Measurements from ENCODE around the gene PCDHGA3. TPM values are rescaled to one million over a fixed set of nuclear protein-coding genes. Genes with fewer than 3 reads are reported as not detected.

PCDHGA3 gene
- total RNA-seq, 1 donor from 2014 or later = not detected

DNA sequence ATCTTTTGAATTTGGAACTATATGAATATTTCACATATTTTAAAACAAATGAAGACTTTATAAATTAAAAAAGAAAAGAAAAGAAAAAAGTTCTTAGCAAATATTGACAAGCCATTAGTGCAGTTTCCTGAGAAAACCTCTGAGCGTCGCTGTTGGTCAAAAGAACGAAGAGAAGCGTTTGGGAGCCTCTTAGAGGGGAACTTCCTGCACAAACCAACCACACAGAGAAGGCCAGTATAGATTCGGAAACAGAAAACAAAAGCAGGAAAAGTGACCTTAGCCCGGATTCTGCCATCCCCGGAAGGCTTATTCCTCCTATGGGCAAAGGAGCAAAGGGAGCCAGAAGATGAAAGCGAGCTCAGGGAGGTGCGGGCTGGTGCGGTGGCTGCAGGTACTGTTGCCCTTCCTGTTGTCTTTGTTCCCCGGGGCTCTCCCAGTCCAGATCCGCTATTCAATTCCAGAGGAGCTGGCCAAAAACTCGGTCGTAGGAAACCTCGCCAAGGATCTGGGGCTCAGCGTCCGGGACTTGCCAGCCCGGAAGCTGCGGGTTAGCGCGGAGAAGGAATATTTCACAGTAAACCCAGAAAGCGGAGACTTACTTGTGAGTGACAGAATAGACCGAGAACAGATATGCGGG lies 16.3 kb downstream of the PCDHGA3 start, which contains the start of gene PCDHGB2:
TSS of gene PCDHGB2 (plus strand) at position 205 of the 637 bp plus-strand sequence. CDS start at position 347, 142 bp downstream.
- Mint-ChIP-seq H3K4me3 (ENCODE audit: unreplicated experiment) (no peak within 1 kb of the TSS), H3K36me3 (ENCODE audit: unreplicated experiment) (no peaks in the 10 kb centered on the region), H3K4me1 (ENCODE audit: unreplicated experiment) (no peaks in the 10 kb centered on the region), H3K27me3 (ENCODE audit: unreplicated experiment) (no peaks in the 10 kb centered on the region), H3K9me3 (ENCODE audit: unreplicated experiment) (peaks cover 45% of the 10 kb centered on the region), H3K27ac (ENCODE audit: unreplicated experiment) (no peak within 1 kb of the TSS)
- DNase-seq (ENCODE audit: extremely low spot score, unreplicated experiment) = no peak
- TF ChIP-seq, protein P1, sequence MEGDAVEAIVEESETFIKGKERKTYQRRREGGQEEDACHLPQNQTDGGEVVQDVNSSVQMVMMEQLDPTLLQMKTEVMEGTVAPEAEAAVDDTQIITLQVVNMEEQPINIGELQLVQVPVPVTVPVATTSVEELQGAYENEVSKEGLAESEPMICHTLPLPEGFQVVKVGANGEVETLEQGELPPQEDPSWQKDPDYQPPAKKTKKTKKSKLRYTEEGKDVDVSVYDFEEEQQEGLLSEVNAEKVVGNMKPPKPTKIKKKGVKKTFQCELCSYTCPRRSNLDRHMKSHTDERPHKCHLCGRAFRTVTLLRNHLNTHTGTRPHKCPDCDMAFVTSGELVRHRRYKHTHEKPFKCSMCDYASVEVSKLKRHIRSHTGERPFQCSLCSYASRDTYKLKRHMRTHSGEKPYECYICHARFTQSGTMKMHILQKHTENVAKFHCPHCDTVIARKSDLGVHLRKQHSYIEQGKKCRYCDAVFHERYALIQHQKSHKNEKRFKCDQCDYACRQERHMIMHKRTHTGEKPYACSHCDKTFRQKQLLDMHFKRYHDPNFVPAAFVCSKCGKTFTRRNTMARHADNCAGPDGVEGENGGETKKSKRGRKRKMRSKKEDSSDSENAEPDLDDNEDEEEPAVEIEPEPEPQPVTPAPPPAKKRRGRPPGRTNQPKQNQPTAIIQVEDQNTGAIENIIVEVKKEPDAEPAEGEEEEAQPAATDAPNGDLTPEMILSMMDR (IDR thresholded peaks at IDR 0.05) = peak; percentile 9

DNA sequence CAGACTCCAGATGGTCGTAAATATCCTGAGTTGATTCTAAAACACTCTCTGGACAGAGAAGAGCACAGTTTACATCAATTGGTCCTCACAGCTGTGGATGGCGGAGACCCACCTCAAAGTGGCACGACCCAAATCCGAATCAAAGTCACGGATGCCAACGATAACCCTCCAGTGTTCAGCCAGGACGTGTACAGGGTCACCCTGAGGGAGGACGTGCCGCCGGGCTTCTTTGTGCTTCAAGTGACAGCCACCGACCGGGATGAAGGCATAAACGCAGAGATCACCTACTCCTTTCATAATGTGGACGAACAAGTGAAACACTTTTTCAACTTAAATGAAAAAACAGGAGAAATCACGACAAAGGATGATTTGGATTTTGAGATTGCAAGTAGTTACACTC lies 17.1 kb downstream of the PCDHGA3 start:
- Mint-ChIP-seq H3K27ac (ENCODE audit: unreplicated experiment) (no peak overlapping the region), H3K4me3 (ENCODE audit: unreplicated experiment) (no peak overlapping the region)

DNA sequence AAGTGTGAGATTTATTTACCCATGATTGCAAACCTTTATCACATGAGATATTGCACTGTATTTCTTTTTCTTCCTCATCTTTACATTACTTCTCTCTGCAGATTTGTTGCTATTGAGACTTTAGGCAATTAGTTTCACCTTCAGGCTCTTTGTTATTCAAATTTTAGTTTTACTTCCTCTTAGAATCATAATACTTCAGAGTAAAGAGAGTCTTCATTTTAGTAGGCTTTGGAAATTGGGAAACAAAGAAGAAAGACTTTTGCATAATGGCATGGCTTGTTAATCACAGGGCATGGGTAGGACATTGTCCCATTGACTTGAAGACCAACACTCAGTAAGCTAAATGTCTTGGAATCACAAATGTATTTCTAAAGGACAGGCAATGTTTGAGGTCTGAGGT lies 19.1 kb downstream of the PCDHGA3 start:
- no peaks in the 10 kb centered on the region for H3K36me3 Mint-ChIP-seq (ENCODE audit: unreplicated experiment)
- no peak overlapping the region for H3K4me3 Mint-ChIP-seq (ENCODE audit: unreplicated experiment)
- H3K27me3 Mint-ChIP-seq (ENCODE audit: unreplicated experiment) = no peaks in the 10 kb centered on the region
- no peaks in the 10 kb centered on the region for H3K4me1 Mint-ChIP-seq (ENCODE audit: unreplicated experiment)
- peaks cover 35% of the 10 kb centered on the region for H3K9me3 Mint-ChIP-seq (ENCODE audit: unreplicated experiment)
- H3K27ac Mint-ChIP-seq (ENCODE audit: unreplicated experiment) = no peak overlapping the region
- no peak for DNase-seq (ENCODE audit: extremely low spot score, unreplicated experiment)
- TF ChIP-seq, protein P1 (IDR thresholded peaks at IDR 0.05) = no peak

More for the DNA sequence above, 17.1 kb downstream of the PCDHGA3 start:
- Mint-ChIP-seq H3K36me3 (ENCODE audit: unreplicated experiment) (no peaks in the 10 kb centered on the region), H3K27me3 (ENCODE audit: unreplicated experiment) (no peaks in the 10 kb centered on the region), H3K4me1 (ENCODE audit: unreplicated experiment) (no peaks in the 10 kb centered on the region), H3K9me3 (ENCODE audit: unreplicated experiment) (peaks cover 44% of the 10 kb centered on the region)
- no peak for DNase-seq (ENCODE audit: extremely low spot score, unreplicated experiment)
- TF ChIP-seq, protein P1 (IDR thresholded peaks at IDR 0.05) = no peak

DNA sequence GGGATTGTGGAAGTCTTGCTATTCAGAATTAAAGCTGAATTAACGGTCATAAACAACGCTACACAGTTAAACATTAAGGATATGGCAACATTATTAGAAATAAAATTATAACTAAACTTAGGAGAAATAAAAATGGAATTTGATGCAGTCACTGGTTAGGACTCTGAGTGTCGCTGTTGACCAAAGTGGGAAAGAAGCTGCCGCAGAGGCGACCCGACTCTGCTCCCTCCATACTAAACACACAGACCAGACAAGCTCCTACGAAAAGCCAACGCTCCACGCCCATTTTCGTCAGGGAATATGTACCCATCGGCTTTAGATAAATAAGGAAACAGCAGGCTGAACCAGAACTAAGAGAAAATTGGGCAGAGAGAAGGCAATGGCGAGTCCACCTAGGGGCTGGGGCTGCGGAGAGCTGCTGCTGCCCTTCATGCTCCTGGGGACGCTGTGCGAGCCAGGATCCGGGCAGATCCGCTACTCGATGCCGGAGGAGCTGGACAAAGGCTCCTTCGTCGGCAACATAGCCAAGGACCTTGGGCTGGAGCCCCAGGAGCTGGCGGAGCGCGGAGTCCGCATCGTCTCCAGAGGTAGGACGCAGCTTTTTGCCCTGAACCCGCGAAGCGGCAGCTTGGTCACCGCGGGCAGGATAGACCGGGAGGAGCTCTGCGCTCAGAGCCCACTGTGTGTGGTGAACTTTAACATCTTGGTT lies 20.5 kb downstream of the PCDHGA3 start, which contains the start of gene PCDHGA5:
TSS of gene PCDHGA5 (plus strand) at position 211 of the 709 bp plus-strand sequence. CDS start at position 380, 169 bp downstream.
- no peaks in the 10 kb centered on the region for H3K27me3 Mint-ChIP-seq (ENCODE audit: unreplicated experiment)
- no peak for DNase-seq (ENCODE audit: extremely low spot score, unreplicated experiment)
- no peak within 1 kb of the TSS for H3K4me3 Mint-ChIP-seq (ENCODE audit: unreplicated experiment)
- H3K36me3 Mint-ChIP-seq (ENCODE audit: unreplicated experiment) = no peaks in the 10 kb centered on the region
- H3K4me1 Mint-ChIP-seq (ENCODE audit: unreplicated experiment) = no peaks in the 10 kb centered on the region
- H3K9me3 Mint-ChIP-seq (ENCODE audit: unreplicated experiment) = peaks cover 26% of the 10 kb centered on the region
- TF ChIP-seq, protein P1 (IDR thresholded peaks at IDR 0.05) = no peak
- no peak within 1 kb of the TSS for H3K27ac Mint-ChIP-seq (ENCODE audit: unreplicated experiment)

Data from osteocyte (in vitro differentiated cells).